Fibroblast of lung (primary cell): ENCODE data around the gene PSMG4.

Experiments
- EZH2 ChIP-seq: IDR thresholded peaks from 2 replicates; pipeline ENCODE4 v1.5.1; 2012; ENCODE audit warnings: low read length, control low read depth, mild to moderate bottlenecking; ENCODE audit errors: missing control alignments
- TF ChIP-seq, protein P1 (sequence below), 2 donors: IDR thresholded peaks in 1 of 2; conservative IDR thresholded peaks in 1 of 2; 1 replicate in 1 of 2; 2 replicates in 1 of 2; pipeline ENCODE4 v1.5.1; 2011 to 2012; ENCODE audit warnings: low read length in 2 of 2, control low read depth in 1 of 2, inconsistent platforms in 1 of 2, low read depth in 1 of 2, mild to moderate bottlenecking in 1 of 2

DNA sequence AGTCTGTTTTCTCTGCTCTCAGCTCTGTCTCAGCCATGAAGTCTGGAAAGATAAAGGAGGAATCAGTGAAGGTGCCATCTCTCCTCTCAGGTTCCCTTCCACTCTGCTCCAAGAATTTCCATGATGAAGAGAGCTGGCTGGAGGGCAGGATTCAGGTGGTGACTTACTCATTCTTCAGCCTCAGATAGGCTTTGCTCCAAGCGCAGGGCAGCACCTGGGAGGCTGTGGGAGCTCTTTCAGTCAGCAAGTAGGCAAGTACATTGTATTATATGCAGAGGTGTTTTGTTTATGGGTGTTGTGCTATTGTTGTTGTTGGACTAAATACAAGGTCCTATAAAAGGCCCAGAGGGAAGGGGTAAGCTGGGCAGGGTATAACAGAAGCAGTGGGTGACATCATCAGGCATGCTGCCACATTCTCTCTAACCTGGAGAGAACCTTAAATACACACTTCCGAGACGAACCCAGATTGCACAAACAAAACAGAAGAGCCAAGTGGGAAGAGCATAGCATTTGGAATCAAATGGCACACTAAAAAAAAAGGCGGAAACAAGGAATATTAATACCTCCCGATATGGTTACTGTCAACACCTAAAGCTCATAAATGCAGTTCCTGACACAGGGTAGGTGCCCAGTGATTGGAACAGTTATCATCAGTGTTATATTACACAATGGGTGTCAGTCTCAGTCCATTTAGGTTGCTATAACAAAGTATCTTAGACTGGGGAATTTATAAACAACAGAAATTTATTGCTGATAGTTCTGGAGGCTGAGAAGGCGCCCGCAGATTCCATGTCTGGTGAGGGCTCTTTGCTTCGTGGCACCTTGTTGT, 14.5 kb upstream of the PSMG4 start:
- TF ChIP-seq, protein P1, sequence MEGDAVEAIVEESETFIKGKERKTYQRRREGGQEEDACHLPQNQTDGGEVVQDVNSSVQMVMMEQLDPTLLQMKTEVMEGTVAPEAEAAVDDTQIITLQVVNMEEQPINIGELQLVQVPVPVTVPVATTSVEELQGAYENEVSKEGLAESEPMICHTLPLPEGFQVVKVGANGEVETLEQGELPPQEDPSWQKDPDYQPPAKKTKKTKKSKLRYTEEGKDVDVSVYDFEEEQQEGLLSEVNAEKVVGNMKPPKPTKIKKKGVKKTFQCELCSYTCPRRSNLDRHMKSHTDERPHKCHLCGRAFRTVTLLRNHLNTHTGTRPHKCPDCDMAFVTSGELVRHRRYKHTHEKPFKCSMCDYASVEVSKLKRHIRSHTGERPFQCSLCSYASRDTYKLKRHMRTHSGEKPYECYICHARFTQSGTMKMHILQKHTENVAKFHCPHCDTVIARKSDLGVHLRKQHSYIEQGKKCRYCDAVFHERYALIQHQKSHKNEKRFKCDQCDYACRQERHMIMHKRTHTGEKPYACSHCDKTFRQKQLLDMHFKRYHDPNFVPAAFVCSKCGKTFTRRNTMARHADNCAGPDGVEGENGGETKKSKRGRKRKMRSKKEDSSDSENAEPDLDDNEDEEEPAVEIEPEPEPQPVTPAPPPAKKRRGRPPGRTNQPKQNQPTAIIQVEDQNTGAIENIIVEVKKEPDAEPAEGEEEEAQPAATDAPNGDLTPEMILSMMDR (conservative IDR thresholded peaks at IDR 0.05 in 1 of 2, IDR thresholded peaks at IDR 0.05 in 1 of 2; ENCODE audit: low read depth in 1 of 2, low read length in 2 of 2) = no peak
- TF ChIP-seq EZH2 = no peak
